Fibroblast of skin of right biceps (primary cell): ENCODE measurements around the gene PIEZO1.

ENCODE experiments used
- DNase-seq: peaks from one replicate; pipeline ENCODE4 v3.0.0-alpha.2; 2013

The PIEZO1 gene

GRCh38 chr16:88747588-88748301, 37.3 kb downstream of the PIEZO1 start:
- DNase-seq: peak; percentile 31

GRCh38 chr16:88746506-88746905, 38.5 kb downstream of the PIEZO1 start:
- no peak for DNase-seq

- no peak for DNase-seq
These were observed 40.2 kb downstream of the PIEZO1 start for GRCh38 chr16:88744577-88745521.

- DNase-seq: peak; percentile 51
These were observed 41.1 kb downstream of the PIEZO1 start for GRCh38 chr16:88743693-88744576.

GRCh38 chr16:88742896-88743605, 42.0 kb downstream of the PIEZO1 start:
- no peak for DNase-seq

GRCh38 chr16:88741368-88741767, 43.7 kb downstream of the PIEZO1 start:
- no peak for DNase-seq

GRCh38 chr16:88740727-88741055, 44.3 kb downstream of the PIEZO1 start:
- DNase-seq: no peak

GRCh38 chr16:88739977-88740726, 44.9 kb downstream of the PIEZO1 start:
- no peak for DNase-seq

GRCh38 chr16:88739139-88739976, 45.7 kb downstream of the PIEZO1 start:
- DNase-seq: no peak

- DNase-seq: no peak
These were observed 46.6 kb downstream of the PIEZO1 start for GRCh38 chr16:88738151-88739084.

- DNase-seq: peak; percentile 77
These were observed 47.5 kb downstream of the PIEZO1 start for GRCh38 chr16:88737298-88738150.

GRCh38 chr16:88736496-88736895, 48.5 kb downstream of the PIEZO1 start:
- DNase-seq: no peak

- no peak for DNase-seq
These were observed 48.9 kb downstream of the PIEZO1 start for GRCh38 chr16:88736088-88736487.

- DNase-seq: no peak
These were observed 49.4 kb downstream of the PIEZO1 start for GRCh38 chr16:88735616-88736015.

- DNase-seq: no peak
These were observed 49.9 kb downstream of the PIEZO1 start for GRCh38 chr16:88735121-88735520.

- no peak for DNase-seq
These were observed 50.7 kb downstream of the PIEZO1 start for GRCh38 chr16:88734361-88734728.

GRCh38 chr16:88733630-88734360, 51.2 kb downstream of the PIEZO1 start:
- DNase-seq: no peak

GRCh38 chr16:88732961-88733294, 52.1 kb downstream of the PIEZO1 start:
- no peak for DNase-seq
